H9 (cell line): ENCODE measurements around the gene EXOC3L4. TPM values are rescaled to one million over a fixed set of nuclear protein-coding genes. Genes with fewer than 3 reads are reported as not detected.

Experiments used
- DNase-seq: peaks from one replicate; pipeline ENCODE4 v3.0.0-alpha.2; 2017
- H2AFZ ChIP-seq: one replicate; pipeline ENCODE4 v1.6.1; 2013; ENCODE audit warnings: mild to moderate bottlenecking, low read length, control low read depth, moderate library complexity
- H2AK5ac ChIP-seq: 2 replicates; pipeline ENCODE4 v1.6.1; 2013; ENCODE audit warnings: low read length, control low read depth, mixed read lengths; ENCODE audit not compliant: insufficient read length
- H2BK120ac ChIP-seq: one replicate; pipeline ENCODE4 v1.6.1; 2013; ENCODE audit warnings: low read depth, mild to moderate bottlenecking, low read length, control low read depth, inconsistent platforms; ENCODE audit not compliant: poor library complexity, severe bottlenecking
- H2BK12ac ChIP-seq: 2 replicates; pipeline ENCODE4 v1.6.1; 2013; ENCODE audit warnings: low read length, control low read depth, mixed read lengths, low read depth; ENCODE audit not compliant: insufficient read length
- H2BK15ac ChIP-seq: 2 replicates; pipeline ENCODE4 v1.6.1; 2013; ENCODE audit warnings: low read depth, low read length, control low read depth
- H2BK20ac ChIP-seq: one replicate; pipeline ENCODE4 v1.6.1; 2013; ENCODE audit warnings: low read depth, mild to moderate bottlenecking, low read length, control low read depth, inconsistent platforms; ENCODE audit not compliant: poor library complexity, severe bottlenecking
- H2BK5ac ChIP-seq: 2 replicates; pipeline ENCODE4 v1.6.1; 2013; ENCODE audit warnings: low read length, control low read depth, mixed read lengths; ENCODE audit not compliant: insufficient read length
- H3K14ac ChIP-seq: 2 replicates; pipeline ENCODE4 v1.6.1; 2013; ENCODE audit warnings: low read length, control low read depth; ENCODE audit not compliant: insufficient read depth
- H3K18ac ChIP-seq: 2 replicates; pipeline ENCODE4 v1.6.1; 2013; ENCODE audit warnings: low read depth, mild to moderate bottlenecking, mixed read lengths, low read length, control low read depth; ENCODE audit not compliant: insufficient read length
- H3K23ac ChIP-seq: 2 replicates; pipeline ENCODE4 v1.6.1; 2013; ENCODE audit warnings: low read length, control low read depth, mixed read lengths, low read depth; ENCODE audit not compliant: insufficient read length
- H3K23me2 ChIP-seq: 2 replicates; pipeline ENCODE4 v1.6.1; 2013; ENCODE audit warnings: low read depth, mild to moderate bottlenecking, mixed read lengths, low read length, control low read depth; ENCODE audit not compliant: insufficient read length, poor library complexity, severe bottlenecking
- H3K27ac ChIP-seq: 2 replicates; pipeline ENCODE4 v1.5.1; 2013; ENCODE audit warnings: low read length, control low read depth, mixed read lengths, low read depth; ENCODE audit not compliant: insufficient read length
- H3K27me3 ChIP-seq: 2 replicates; pipeline ENCODE4 v1.6.1; 2013; ENCODE audit warnings: low read length, control low read depth, inconsistent platforms; ENCODE audit not compliant: insufficient read depth
- H3K4ac ChIP-seq: 2 replicates; pipeline ENCODE4 v1.6.1; 2013; ENCODE audit warnings: low read depth, mild to moderate bottlenecking, control low read depth, inconsistent platforms, low read length, moderate library complexity
- H3K4me1 ChIP-seq: 2 replicates; pipeline ENCODE4 v1.6.1; 2013; ENCODE audit warnings: low read length, control low read depth, inconsistent platforms; ENCODE audit not compliant: insufficient read depth
- H3K4me2 ChIP-seq: 2 replicates; pipeline ENCODE4 v1.6.1; 2013; ENCODE audit warnings: low read length, control low read depth, mixed read lengths; ENCODE audit not compliant: insufficient read length, insufficient read depth
- H3K56ac ChIP-seq: 2 replicates; pipeline ENCODE4 v1.6.1; 2013; ENCODE audit warnings: low read depth, mild to moderate bottlenecking, mixed read lengths, low read length, control low read depth; ENCODE audit not compliant: insufficient read length
- H3K79me1 ChIP-seq: 2 replicates; pipeline ENCODE4 v1.6.1; 2013; ENCODE audit warnings: low read depth, mild to moderate bottlenecking, moderate library complexity, low read length, control low read depth, inconsistent platforms; ENCODE audit not compliant: insufficient read depth, poor library complexity, severe bottlenecking
- H3K79me2 ChIP-seq: 2 replicates; pipeline ENCODE4 v1.6.1; 2013; ENCODE audit warnings: low read length, control low read depth, inconsistent platforms; ENCODE audit not compliant: insufficient read depth
- H3K9ac ChIP-seq: 2 replicates; pipeline ENCODE4 v1.6.1; 2013; ENCODE audit warnings: low read length, control low read depth, mixed read lengths; ENCODE audit not compliant: insufficient read length; ENCODE audit errors: extremely low read depth
- H3K9me3 ChIP-seq: one replicate; pipeline ENCODE4 v1.6.1; 2013; ENCODE audit warnings: low read depth, low read length, inconsistent platforms; ENCODE audit not compliant: control insufficient read depth
- H3T11ph ChIP-seq: one replicate; pipeline ENCODE4 v1.6.1; 2013; ENCODE audit warnings: mild to moderate bottlenecking, low read length, control low read depth, inconsistent platforms
- H4K20me1 ChIP-seq: one replicate; pipeline ENCODE4 v1.6.1; 2013; ENCODE audit not compliant: control insufficient read depth, insufficient read length, insufficient read depth
- H4K5ac ChIP-seq: 2 replicates; pipeline ENCODE4 v1.6.1; 2013; ENCODE audit warnings: low read depth, mild to moderate bottlenecking, mixed read lengths, low read length, control low read depth; ENCODE audit not compliant: insufficient read length
- H4K8ac ChIP-seq: replicated peaks from 2 replicates; pipeline ENCODE4 v1.6.1; 2013; ENCODE audit warnings: low read length, control low read depth, mixed read lengths, low read depth; ENCODE audit not compliant: insufficient read length
- H4K91ac ChIP-seq: 2 replicates; pipeline ENCODE4 v1.6.1; 2013; ENCODE audit warnings: low read depth, mild to moderate bottlenecking, moderate library complexity, mixed read lengths, low read length, control low read depth; ENCODE audit not compliant: insufficient read length
- H3K27ac Mint-ChIP-seq, 3 experiments: 2 replicates in 2 of 3; 3 replicates in 1 of 3; pipeline ENCODE4 v1.8.0; 2020 to 2021; ENCODE audit warnings: mixed read lengths in 3 of 3, mild to moderate bottlenecking in 1 of 3, moderate library complexity in 1 of 3
- H3K27me3 Mint-ChIP-seq: 2 replicates; pipeline ENCODE4 v1.8.0; 2021; ENCODE audit warnings: low read depth, mild to moderate bottlenecking, moderate library complexity, mixed read lengths
- H3K36me3 Mint-ChIP-seq, 3 experiments: 2 replicates in 2 of 3; 3 replicates in 1 of 3; pipeline ENCODE4 v1.8.0; 2020 to 2021; ENCODE audit warnings: low read depth in 3 of 3, mixed read lengths in 3 of 3; ENCODE audit not compliant: insufficient read depth in 1 of 3
- H3K4me1 Mint-ChIP-seq, 2 experiments: 2 replicates each; pipeline ENCODE4 v1.8.0; 2020; ENCODE audit warnings: mixed read lengths in 2 of 2
- H3K4me3 Mint-ChIP-seq, 2 experiments: 2 replicates in 1 of 2; 3 replicates in 1 of 2; pipeline ENCODE4 v1.8.0; 2020 to 2021; ENCODE audit warnings: mild to moderate bottlenecking in 2 of 2, mixed read lengths in 2 of 2, moderate library complexity in 1 of 2
- H3K9me3 Mint-ChIP-seq, 2 experiments: 2 replicates in 1 of 2; 3 replicates in 1 of 2; pipeline ENCODE4 v1.8.0; 2020; ENCODE audit warnings: mild to moderate bottlenecking in 2 of 2, mixed read lengths in 2 of 2, moderate library complexity in 1 of 2
- WGBS: extraction: QIAGEN DNeasy Blood & Tissue Kit; methylation state at CpG from one replicate; pipeline ENCODE4 v1.1.7; 2013; ENCODE audit warnings: missing lambda C conversion rate, low lambda C conversion rate, mixed read lengths; ENCODE audit not compliant: insufficient read length; ENCODE audit errors: extremely low coverage; 5-methylcytosine and 5-hydroxymethylcytosine counted together
- total RNA-seq: library from RNA; stranded (reverse); gene quantifications from 2 replicates; pipeline ENCODE4 v1.2.1, GENCODE V29; 2021
- TF ChIP-seq, protein P1 (sequence below): fragments of 200-600 bp; sonication (generic); conservative IDR thresholded peaks from 3 replicates; pipeline ENCODE4 v1.8.0; 2021; ENCODE audit warnings: antibody characterized with exemption, mild to moderate bottlenecking

The EXOC3L4 gene
- total RNA-seq, 1 experiment from 2014 or later, result 0.42 TPM

- Histone ChIP-seq H3K23me2 (peaks cover 4% of the 10 kb centered on the region), H2BK20ac (no peak overlapping the region), H2BK15ac (no peak overlapping the region), H2BK5ac (no peak overlapping the region), H3K9ac (no peak overlapping the region), H3K79me2 (no peaks in the 10 kb centered on the region), H3K4ac (no peak overlapping the region), H3K4me2 (no peak overlapping the region), H3K56ac (no peak overlapping the region), H2BK120ac (no peak overlapping the region), H2AFZ (no peak overlapping the region), H4K20me1 (no peaks in the 10 kb centered on the region), H4K5ac (no peak overlapping the region), H3K27me3 (peaks cover 1% of the 10 kb centered on the region; the same call in 1 of the 2 replicates), H3K4me1 (no peaks in the 10 kb centered on the region), H2AK5ac (no peak overlapping the region), H3K79me1 (no peaks in the 10 kb centered on the region), H2BK12ac (no peak overlapping the region), H3K27ac (no peak overlapping the region), H4K91ac (no peak overlapping the region), H3K23ac (no peak overlapping the region), H3K9me3 (no peaks in the 10 kb centered on the region), H3K14ac (no peak overlapping the region), H3T11ph (no peak overlapping the region), H4K8ac (no peak overlapping the region), H3K18ac (no peak overlapping the region)
- Mint-ChIP-seq H3K27me3 (peaks cover 11% of the 10 kb centered on the region), H3K36me3 (no peaks in the 10 kb centered on the region), H3K4me1 (peaks cover 5 to 14% of the 10 kb centered on the region in 2 experiments), H3K27ac (no peak overlapping the region), H3K9me3 (no peaks in the 10 kb centered on the region), H3K4me3 (no peak overlapping the region)
- TF ChIP-seq, protein P1, sequence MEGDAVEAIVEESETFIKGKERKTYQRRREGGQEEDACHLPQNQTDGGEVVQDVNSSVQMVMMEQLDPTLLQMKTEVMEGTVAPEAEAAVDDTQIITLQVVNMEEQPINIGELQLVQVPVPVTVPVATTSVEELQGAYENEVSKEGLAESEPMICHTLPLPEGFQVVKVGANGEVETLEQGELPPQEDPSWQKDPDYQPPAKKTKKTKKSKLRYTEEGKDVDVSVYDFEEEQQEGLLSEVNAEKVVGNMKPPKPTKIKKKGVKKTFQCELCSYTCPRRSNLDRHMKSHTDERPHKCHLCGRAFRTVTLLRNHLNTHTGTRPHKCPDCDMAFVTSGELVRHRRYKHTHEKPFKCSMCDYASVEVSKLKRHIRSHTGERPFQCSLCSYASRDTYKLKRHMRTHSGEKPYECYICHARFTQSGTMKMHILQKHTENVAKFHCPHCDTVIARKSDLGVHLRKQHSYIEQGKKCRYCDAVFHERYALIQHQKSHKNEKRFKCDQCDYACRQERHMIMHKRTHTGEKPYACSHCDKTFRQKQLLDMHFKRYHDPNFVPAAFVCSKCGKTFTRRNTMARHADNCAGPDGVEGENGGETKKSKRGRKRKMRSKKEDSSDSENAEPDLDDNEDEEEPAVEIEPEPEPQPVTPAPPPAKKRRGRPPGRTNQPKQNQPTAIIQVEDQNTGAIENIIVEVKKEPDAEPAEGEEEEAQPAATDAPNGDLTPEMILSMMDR, result no peak
- no CpG with 5 or more reads among the region's 6 CpGs for WGBS
- no peak for DNase-seq
Observed at GRCh38 chr14:103088921-103089320, 5.6 kb upstream of the EXOC3L4 start.
